K562 (cell line): ENCODE measurements around the gene NCMAP. TPM values are rescaled to one million over a fixed set of nuclear protein-coding genes. Genes with fewer than 3 reads are reported as not detected.

Experiments used
- C11orf30 ChIP-seq: fragments of 450-650 bp; IDR thresholded peaks from 2 replicates; pipeline ENCODE4 v1.6.1; 2016; ENCODE audit warnings: low read depth, mild to moderate bottlenecking
- CTCF ChIP-seq, 3 experiments: IDR thresholded peaks in 2 of 3; conservative IDR thresholded peaks in 1 of 3; 2 replicates each; pipeline ENCODE4 v1.5.1; 2011 to 2012; ENCODE audit warnings: low read length in 3 of 3, mild to moderate bottlenecking in 3 of 3, control low read depth in 2 of 3, improper control_type of control experiment in 1 of 3, inconsistent platforms in 1 of 3, low read depth in 1 of 3, mixed read lengths in 1 of 3, moderate library complexity in 1 of 3; ENCODE audit not compliant: insufficient read depth in 2 of 3
- KDM2B ChIP-seq: fragments of 250-450 bp; sonication (Bioruptor Pico); IDR thresholded peaks from 2 replicates; pipeline ENCODE4 v1.8.0; 2021; ENCODE audit warnings: mild to moderate bottlenecking, moderate library complexity
- REST ChIP-seq, 2 experiments: fragments of 450-650 bp; formaldehyde crosslinking in 1 of 2; IDR thresholded peaks; 2 replicates each; pipeline versions ENCODE4 v1.4.0 to v1.6.1; 2014 to 2020; ENCODE audit warnings: mild to moderate bottlenecking in 2 of 2, borderline replicate concordance in 1 of 2, low read depth in 1 of 2
- TAF15 ChIP-seq: fragments of 200-400 bp; formaldehyde crosslinking; IDR thresholded peaks from 2 replicates; pipeline ENCODE4 v1.6.1; 2017; ENCODE audit warnings: mild to moderate bottlenecking, low read depth, low read length, moderate library complexity
- ZBTB9 ChIP-seq: fragments of 450-650 bp; formaldehyde crosslinking; IDR thresholded peaks from 2 replicates; pipeline ENCODE4 v1.4.0; 2020; ENCODE audit warnings: mild to moderate bottlenecking, moderate library complexity
- ZFP36 ChIP-seq: fragments of 150-350 bp; IDR thresholded peaks from 2 replicates; pipeline ENCODE4 v1.6.1; 2018; ENCODE audit warnings: low read length, low read depth; ENCODE audit not compliant: partially characterized antibody
- ZKSCAN8 ChIP-seq: fragments of 200-800 bp; sonication (Bioruptor generic); IDR thresholded peaks from 2 replicates; pipeline ENCODE4 v1.6.1; 2016; ENCODE audit warnings: missing genetic modification characterization, missing compliant biosample characterization
- polyA plus RNA-seq, 8 experiments: library from polyadenylated mRNA; depleted of rRNA in 4 of 8; stranded (reverse) in 5 of 8; unstranded in 3 of 8; fragments of >200 nt; fragmentation: Nextera tagmentation in 2 of 8; fragmentation: Illumina TruSeq in 1 of 8; extraction: Ambion mirVana in 2 of 8; extraction: Trizol in 1 of 8; gene quantifications; 2 replicates each; pipeline versions ENCODE4 v1.2.1 to v1.2.3, GENCODE V29; 2011 to 2014; ENCODE audit warnings: inconsistent platforms in 1 of 8, missing spikeins in 1 of 8
- total RNA-seq, 7 experiments: library from RNA; depleted of rRNA in 6 of 7; stranded (reverse); fragments of >200 nt in 6 of 7; fragmentation: Illumina TruSeq in 2 of 7; extraction: Trizol in 2 of 7; gene quantifications; 2 replicates each; pipeline versions ENCODE4 v1.2.1 to v1.2.3, GENCODE V29; 2011 to 2021; ENCODE audit warnings: low replicate concordance in 1 of 7

NCMAP gene
- total and polyA plus RNA-seq, 9 of the 15 experiments (the other 6 are each of a cell fraction or from before 2014, with no cell fraction given): 0.03 TPM; not detected in 8

GRCh38 chr1:24526940-24527542, 28.8 kb upstream of the NCMAP start (continued):
- TF ChIP-seq CTCF (IDR thresholded peaks at IDR 0.05 in 2 of 3, conservative IDR thresholded peaks at IDR 0.05 in 1 of 3; ENCODE audit: insufficient read depth in 2 of 3, low read depth in 1 of 3, low read length in 3 of 3) (peak; percentile 39 to 77 (median 69); a peak in 5 of 6 replicates), C11orf30 (peak; percentile 6; the same call in 1 of the 2 replicates), TAF15 (no peak), ZBTB9 (CRISPR knock-in tag) (no peak), ZKSCAN8 (CRISPR knock-in tag) (no peak), REST (IDR thresholded peaks at IDR 0.05; ENCODE audit: borderline replicate concordance) (peak; percentile 18; the same call in 1 of the 2 replicates), REST (CRISPR knock-in tag; IDR thresholded peaks at IDR 0.05; ENCODE audit: low read depth) (no peak), KDM2B (CRISPR knock-in tag) (no peak), ZFP36 (peak; percentile 11)
